ENCODE data around the gene OVOL2. TPM values are rescaled to one million over a fixed set of nuclear protein-coding genes. Genes with fewer than 3 reads are reported as not detected.
A peak's percentile ranks its signal among the peaks of the same experiment; 100 is the strongest.

OVOL2 gene
- total and polyA plus RNA-seq, 2 of the 4 experiments (the other 2 are of a cell fraction): not detected

GRCh38 chr20:18004384-18005031, 53.2 kb downstream of the OVOL2 start:
- H3K27me3 ChIP-seq (ENCODE audit: control insufficient read depth, insufficient read depth, low read length): peaks cover 1% of the 10 kb centered on the region; the same call in 1 of the 2 replicates
- no peak overlapping the region for H3K4me2 ChIP-seq (ENCODE audit: low read depth, low read length)
- H3K27ac ChIP-seq (ENCODE audit: insufficient read depth, low read length): no peak overlapping the region
- POLR2A ChIA-PET (ENCODE audit: unreplicated experiment): interaction anchor here (0.5 kb wide), 1 partner anchor 35 kb away, joined by 6 read pairs; no protein-coding TSS in a partner anchor
- H2AFZ ChIP-seq (replicated peaks; ENCODE audit: low read length, poor library complexity): no peak overlapping the region
- H2BK5ac ChIP-seq (ENCODE audit: low read depth, low read length, poor library complexity, severe bottlenecking): no peak overlapping the region
- dilution Hi-C loops (cut with HindIII; ENCODE audit: low sequenced_read_pairs, unreplicated experiment) (no loop called here), in situ Hi-C loops (cut with MboI; ENCODE audit: low sequenced_read_pairs) (no loop called here), intact Hi-C loops (cut with micrococcal nuclease) (loop anchor here (5.0 kb wide), 1 partner anchor 273 kb away; no protein-coding TSS in a partner anchor)
- H2BK120ac ChIP-seq (ENCODE audit: low read depth, low read length): no peak overlapping the region
- H3K4me3 ChIP-seq (ENCODE audit: insufficient read depth, low read depth, low read length): no peak overlapping the region
- ATAC-seq (ENCODE audit: low read depth) (peak; percentile 33), DNase-seq (peak; percentile 68)
- H3K9me1 ChIP-seq (ENCODE audit: insufficient read depth, low read length): peaks cover 13% of the 10 kb centered on the region
- CTCF ChIA-PET: no interaction called here
- H3K56ac ChIP-seq (ENCODE audit: extremely low read depth, insufficient read depth, low read length): no peak overlapping the region
- H3K79me1 ChIP-seq (ENCODE audit: low read depth in 1 of 2, low read length in 2 of 2): no peaks in the 10 kb centered on the region
- no peak overlapping the region for H2BK15ac ChIP-seq (ENCODE audit: low read depth, low read length)
- H3K9me3 ChIP-seq (ENCODE audit: control insufficient read depth, insufficient read depth, low read length): no peaks in the 10 kb centered on the region
- no peak overlapping the region for H3K9ac ChIP-seq (ENCODE audit: low read depth, low read length)
- 30% methylated on average over 2 of the region's 8 CpGs; no CpG with 5 or more reads in 1 of the 2 experiments for WGBS, 2 experiments (ENCODE audit: extremely low coverage in 2 of 2, insufficient read length in 1 of 2)
- no peak overlapping the region for H2BK20ac ChIP-seq (ENCODE audit: low read depth, low read length)
- no peak overlapping the region for H4K91ac ChIP-seq (ENCODE audit: insufficient read depth, low read depth, low read length)
- no peaks in the 10 kb centered on the region for H4K20me1 ChIP-seq (ENCODE audit: insufficient read depth, low read length)
- H4K8ac ChIP-seq (ENCODE audit: low read depth in 2 of 2, low read length in 2 of 2): no peak overlapping the region
- H2AK5ac ChIP-seq (ENCODE audit: low read depth, low read length): no peak overlapping the region
- H3K36me3 ChIP-seq (ENCODE audit: control insufficient read depth, insufficient read depth, low read length): no peaks in the 10 kb centered on the region
- TF ChIP-seq USF2 (IDR thresholded peaks at IDR 0.05; ENCODE audit: low read depth, low read length): no peak
- no peak for TF ChIP-seq BHLHE40 (IDR thresholded peaks at IDR 0.05; ENCODE audit: low read depth, low read length)
- no peak for TF ChIP-seq SMC3 (IDR thresholded peaks at IDR 0.05; ENCODE audit: low read depth, low read length)
- TF ChIP-seq RFX5 (IDR thresholded peaks at IDR 0.05; ENCODE audit: low read depth, low read length): no peak
- no peak for TF ChIP-seq POLR2A (IDR thresholded peaks at IDR 0.05; ENCODE audit: low read depth, low read length)
- TF ChIP-seq FOS (IDR thresholded peaks at IDR 0.05; ENCODE audit: low read depth, low read length): no peak
- no peak for TF ChIP-seq MAZ (IDR thresholded peaks at IDR 0.05; ENCODE audit: borderline replicate concordance, low read depth, low read length)
- TF ChIP-seq NFE2L2 (IDR thresholded peaks at IDR 0.05; ENCODE audit: low read depth, low read length): no peak
- TF ChIP-seq CEBPB (IDR thresholded peaks at IDR 0.05; ENCODE audit: low read depth, low read length): no peak
- no peak for TF ChIP-seq RAD21 (IDR thresholded peaks at IDR 0.05; ENCODE audit: low read length)
- TF ChIP-seq CTCF (conservative IDR thresholded peaks at IDR 0.05; ENCODE audit: low read depth, low read length): no peak
- TF ChIP-seq ELK1 (IDR thresholded peaks at IDR 0.05; ENCODE audit: borderline replicate concordance, low read depth, low read length): no peak
- TF ChIP-seq MXI1 (IDR thresholded peaks at IDR 0.05; ENCODE audit: borderline replicate concordance, low read depth, low read length): no peak
- no peak for TF ChIP-seq MAFK (IDR thresholded peaks at IDR 0.05; ENCODE audit: low read depth, low read length)
- no peak overlapping the region for H3K23ac ChIP-seq (ENCODE audit: low read depth, low read length)
- BruUV-seq (replicated peaks): no TSS peak
- no peak overlapping the region for H3K18ac ChIP-seq (ENCODE audit: low read depth, low read length)
- no peak overlapping the region for H3K4ac ChIP-seq (ENCODE audit: low read depth, low read length)
- peaks cover 15% of the 10 kb centered on the region; the same call in 1 of the 2 replicates for H3K4me1 ChIP-seq (ENCODE audit: control insufficient read depth, insufficient read depth, low read length)
- H2AK9ac ChIP-seq (replicated peaks; ENCODE audit: low read depth, low read length, poor library complexity): peak overlapping the region; percentile 79
- no peak overlapping the region for H4K5ac ChIP-seq (ENCODE audit: low read depth, low read length)
- H3K14ac ChIP-seq (replicated peaks; ENCODE audit: low read depth, low read length): no peak overlapping the region

Measured in IMR-90 (cell line).